Spleen (tissue), 11 donors: ENCODE data around the gene RAB3B. TPM values are rescaled to one million over a fixed set of nuclear protein-coding genes. Genes with fewer than 3 reads are reported as not detected.

ENCODE experiments used
- DNase-seq: peaks from one replicate; pipeline ENCODE4 v3.0.0-alpha.2; 2020
- H3K27ac ChIP-seq, 8 donors: fragments of 200-600 bp; sonication (generic) in 7 of 8; 1 replicate in 4 of 8; 2 replicates in 4 of 8; pipeline versions ENCODE4 v1.5.0 to v1.8.0; 2016 to 2021; ENCODE audit warnings: inconsistent platforms in 4 of 8, mild to moderate bottlenecking in 4 of 8, moderate library complexity in 1 of 8
- H3K27me3 ChIP-seq, 7 donors: fragments of 200-600 bp; sonication (generic) in 6 of 7; replicated peaks in 1 of 7; 1 replicate in 4 of 7; 2 replicates in 3 of 7; pipeline versions ENCODE4 v1.5.0 to v1.8.0; 2016 to 2021; ENCODE audit warnings: inconsistent platforms in 3 of 7, mild to moderate bottlenecking in 1 of 7
- H3K36me3 ChIP-seq, 6 donors: fragments of 200-600 bp; sonication (generic) in 5 of 6; 1 replicate in 4 of 6; 2 replicates in 2 of 6; pipeline versions ENCODE4 v1.5.0 to v1.8.0; 2016 to 2021; ENCODE audit warnings: inconsistent platforms in 2 of 6
- H3K4me1 ChIP-seq, 6 donors: fragments of 200-600 bp; sonication (generic) in 5 of 6; 1 replicate in 3 of 6; 2 replicates in 3 of 6; pipeline versions ENCODE4 v1.5.0 to v1.8.0; 2016 to 2021; ENCODE audit warnings: inconsistent platforms in 3 of 6
- H3K4me3 ChIP-seq, 8 donors: fragments of 200-600 bp; sonication (generic) in 7 of 8; 1 replicate in 4 of 8; 2 replicates in 4 of 8; pipeline versions ENCODE4 v1.5.0 to v1.8.0; 2016 to 2021; ENCODE audit warnings: inconsistent platforms in 4 of 8, mild to moderate bottlenecking in 4 of 8, moderate library complexity in 2 of 8
- H3K9me3 ChIP-seq, 8 donors: fragments of 200-600 bp; sonication (generic) in 7 of 8; 1 replicate in 4 of 8; 2 replicates in 4 of 8; pipeline versions ENCODE4 v1.5.0 to v1.8.0; 2016 to 2021; ENCODE audit warnings: inconsistent platforms in 4 of 8
- POLR2A ChIP-seq, 3 donors: fragments of 450-650 bp; IDR thresholded peaks; one replicate each; pipeline ENCODE4 v1.5.1; 2017; ENCODE audit warnings: antibody characterized with exemption in 3 of 3, mild to moderate bottlenecking in 1 of 3
- POLR2AphosphoS5 ChIP-seq, 3 donors: sonication (generic); formaldehyde crosslinking; IDR thresholded peaks; one replicate each; pipeline ENCODE4 v1.5.1; 2017; ENCODE audit warnings: antibody characterized with exemption in 3 of 3
- WGBS, 5 donors: extraction: QIAGEN DNeasy Blood & Tissue Kit in 3 of 5; methylation state at CpG; one replicate each; pipeline versions ENCODE4 v1.1.5 to v1.1.7; 2013 to 2018; 5-methylcytosine and 5-hydroxymethylcytosine counted together
- intact Hi-C: fragments of 100-400 bp; cut with DNase I; formaldehyde crosslinking; loops from one replicate; pipeline ENCODE4 v1.15.0; 2023; ENCODE audit warnings: low total_unique reads
- polyA plus RNA-seq, 3 donors: library from polyadenylated mRNA; stranded (reverse); fragments of 200-250 nt; gene quantifications; one replicate each; pipeline ENCODE4 v1.2.1, GENCODE V29; 2013
- total RNA-seq, 7 donors: library from RNA; depleted of rRNA in 3 of 7; stranded (reverse); fragments of >200 nt in 3 of 7; fragmentation: NEBNext Ultra II Directional in 4 of 7; extraction: Animal tissue kit (Norgen Biotek cat#: 25700) in 4 of 7; gene quantifications; one replicate each; pipeline versions ENCODE4 v1.1.0 to v1.2.1, GENCODE V29; 2016 to 2021
- TF ChIP-seq, protein P1 (sequence below), 11 experiments: fragments of 200-600 bp in 7 of 11; fragments of 450-650 bp in 4 of 11; sonication (generic) in 4 of 11; IDR thresholded peaks in 8 of 11; conservative IDR thresholded peaks in 3 of 11; 1 replicate in 7 of 11; 2 replicates in 4 of 11; pipeline versions ENCODE4 v1.4.0 to v1.8.0; 2016 to 2021; ENCODE audit warnings: antibody characterized with exemption in 11 of 11, inconsistent platforms in 4 of 11, mild to moderate bottlenecking in 1 of 11
- donor health status: healthy with polysubstance abuse.
- donor health status: DM: no; HTN: no; CAD: no; lungs with moderate emphysema.
- donor health status: DM: no; HTN: no; CAD: no.
- donor health status: Bipolar disorder and iron deficiency.
- donor health status: healthy.
- donor health status: DM: no; HTN: no; CAD: no.
- donor health status: DM: yes; HTN: yes; CAD: no.

Gene RAB3B
- total and polyA plus RNA-seq, 10 donors, result 0.02 to 0.32 (median 0.13) TPM; not detected in 2

DNA sequence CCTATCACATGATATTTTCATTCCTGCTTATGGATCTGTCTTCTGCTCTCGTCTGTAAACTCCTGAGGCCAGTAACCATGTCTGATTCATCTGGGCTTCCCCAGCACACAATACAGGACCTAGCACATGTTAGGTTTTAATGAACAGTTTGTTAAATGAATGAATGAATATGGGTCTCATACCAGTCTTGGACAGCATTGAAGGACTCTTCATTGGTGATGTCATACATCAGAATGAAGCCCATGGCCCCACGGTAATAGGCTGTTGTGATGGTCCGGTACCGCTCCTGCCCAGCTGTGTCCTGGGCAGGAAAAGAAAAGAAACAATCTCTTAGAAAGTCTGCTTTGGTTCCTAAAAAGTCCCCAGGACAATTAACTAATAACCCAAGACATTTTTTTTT lies 53.4 kb downstream of the RAB3B start:
- Histone ChIP-seq H3K27me3 (no peaks in the 10 kb centered on the region), H3K4me3 (no peak overlapping the region), H3K9me3 (peaks cover 0 to 21% (median 16%) of the 10 kb centered on the region in 8 donors), H3K4me1 (no peaks in the 10 kb centered on the region), H3K36me3 (no peaks in the 10 kb centered on the region), H3K27ac (no peak overlapping the region)
- TF ChIP-seq, protein P1, sequence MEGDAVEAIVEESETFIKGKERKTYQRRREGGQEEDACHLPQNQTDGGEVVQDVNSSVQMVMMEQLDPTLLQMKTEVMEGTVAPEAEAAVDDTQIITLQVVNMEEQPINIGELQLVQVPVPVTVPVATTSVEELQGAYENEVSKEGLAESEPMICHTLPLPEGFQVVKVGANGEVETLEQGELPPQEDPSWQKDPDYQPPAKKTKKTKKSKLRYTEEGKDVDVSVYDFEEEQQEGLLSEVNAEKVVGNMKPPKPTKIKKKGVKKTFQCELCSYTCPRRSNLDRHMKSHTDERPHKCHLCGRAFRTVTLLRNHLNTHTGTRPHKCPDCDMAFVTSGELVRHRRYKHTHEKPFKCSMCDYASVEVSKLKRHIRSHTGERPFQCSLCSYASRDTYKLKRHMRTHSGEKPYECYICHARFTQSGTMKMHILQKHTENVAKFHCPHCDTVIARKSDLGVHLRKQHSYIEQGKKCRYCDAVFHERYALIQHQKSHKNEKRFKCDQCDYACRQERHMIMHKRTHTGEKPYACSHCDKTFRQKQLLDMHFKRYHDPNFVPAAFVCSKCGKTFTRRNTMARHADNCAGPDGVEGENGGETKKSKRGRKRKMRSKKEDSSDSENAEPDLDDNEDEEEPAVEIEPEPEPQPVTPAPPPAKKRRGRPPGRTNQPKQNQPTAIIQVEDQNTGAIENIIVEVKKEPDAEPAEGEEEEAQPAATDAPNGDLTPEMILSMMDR (IDR thresholded peaks at IDR 0.05 in 8 of 11, conservative IDR thresholded peaks at IDR 0.05 in 3 of 11), result no peak
- no peak for TF ChIP-seq POLR2A (IDR thresholded peaks at IDR 0.05)
- TF ChIP-seq POLR2AphosphoS5 (IDR thresholded peaks at IDR 0.05), result no peak
- intact Hi-C loops, result no loop called here
- WGBS, 5 donors, result 85 to 94% (median 90%) methylated on average over 4 of the region's 4 CpGs
- no peak for DNase-seq

DNA sequence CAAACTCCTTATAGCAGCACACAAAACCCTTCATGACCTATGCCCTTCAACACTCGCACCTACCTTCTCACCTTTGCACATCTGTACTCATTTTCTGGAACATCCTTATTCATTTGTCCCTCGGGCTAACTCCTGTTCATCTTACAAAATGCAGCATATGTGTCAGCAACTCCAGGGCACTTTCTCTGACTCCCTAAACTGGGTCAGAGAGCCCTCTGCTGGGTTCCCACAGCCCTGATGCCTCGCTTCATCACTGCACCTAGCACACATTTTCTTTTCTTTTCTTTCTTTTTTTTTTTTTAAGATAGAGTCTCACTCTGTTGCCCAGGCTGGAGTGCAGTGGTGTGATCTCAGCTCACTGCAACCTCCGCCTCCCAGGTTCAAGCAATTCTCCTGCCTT lies 54.0 kb downstream of the RAB3B start:
- no peak for DNase-seq
- peaks cover 0 to 15% (median 10%) of the 10 kb centered on the region in 8 donors for H3K9me3 ChIP-seq
- H3K27me3 ChIP-seq, result no peaks in the 10 kb centered on the region
- intact Hi-C loops, result no loop called here
- no peak for TF ChIP-seq POLR2A (IDR thresholded peaks at IDR 0.05)
- no peak for TF ChIP-seq POLR2AphosphoS5 (IDR thresholded peaks at IDR 0.05)
- TF ChIP-seq, protein P1 (IDR thresholded peaks at IDR 0.05 in 8 of 11, conservative IDR thresholded peaks at IDR 0.05 in 3 of 11), result no peak
- H3K36me3 ChIP-seq, result no peaks in the 10 kb centered on the region
- H3K27ac ChIP-seq, result no peak overlapping the region
- H3K4me3 ChIP-seq, result no peak overlapping the region
- WGBS, 5 donors, result 82 to 93% (median 86%) methylated on average over 4 of the region's 4 CpGs
- H3K4me1 ChIP-seq, result no peaks in the 10 kb centered on the region

DNA sequence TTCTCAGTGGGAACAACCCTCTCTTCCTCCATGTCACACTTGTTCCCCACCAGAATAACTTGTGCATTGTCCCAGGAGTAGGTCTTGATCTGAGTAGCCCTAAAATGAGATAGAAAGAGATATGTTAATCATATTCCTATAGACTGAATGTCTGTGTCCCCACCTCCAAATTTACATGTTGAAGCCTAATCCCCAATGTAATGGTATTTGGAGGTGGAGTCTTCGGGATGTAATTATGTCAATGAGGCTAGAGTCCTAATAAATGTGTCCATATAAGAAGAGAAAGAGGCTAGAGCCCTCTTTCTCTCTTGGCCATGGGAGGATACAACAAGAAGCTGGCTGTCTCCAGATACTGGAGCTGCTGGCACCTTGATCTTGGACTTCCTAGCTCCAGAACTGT lies 57.2 kb downstream of the RAB3B start:
- no peaks in the 10 kb centered on the region for H3K9me3 ChIP-seq
- no peak for DNase-seq
- intact Hi-C loops, result no loop called here
- 91 to 96% (median 92%) methylated on average over 1 of the region's 1 CpG for WGBS, 5 donors
- no peak overlapping the region for H3K4me3 ChIP-seq
- TF ChIP-seq, protein P1 (IDR thresholded peaks at IDR 0.05 in 8 of 11, conservative IDR thresholded peaks at IDR 0.05 in 3 of 11), result no peak
- TF ChIP-seq POLR2AphosphoS5 (IDR thresholded peaks at IDR 0.05) (no peak), POLR2A (IDR thresholded peaks at IDR 0.05) (no peak)
- H3K36me3 ChIP-seq, result no peaks in the 10 kb centered on the region
- no peaks in the 10 kb centered on the region for H3K4me1 ChIP-seq
- peaks cover 0 to 4% (median 0%) of the 10 kb centered on the region in 7 donors for H3K27me3 ChIP-seq
- no peak overlapping the region for H3K27ac ChIP-seq

DNA sequence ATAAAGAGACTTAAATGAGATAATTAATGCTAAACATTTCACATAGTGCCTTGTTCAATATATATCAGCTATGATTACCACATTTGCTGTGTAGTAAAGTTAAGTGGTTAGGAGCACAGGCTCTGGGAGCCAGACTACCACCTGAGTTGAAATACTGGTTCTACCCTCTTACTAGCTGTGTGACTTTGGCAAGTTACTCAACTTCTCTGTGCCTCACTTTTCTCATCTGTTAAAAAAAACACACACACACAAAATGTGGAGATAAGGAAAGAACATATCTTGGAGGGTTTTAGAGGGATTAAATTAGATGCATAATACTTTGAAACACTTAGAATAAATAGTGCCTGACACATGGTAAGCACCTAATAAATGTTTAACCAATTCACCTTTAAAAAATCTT lies 60.2 kb downstream of the RAB3B start:
- Histone ChIP-seq H3K4me3 (no peak overlapping the region), H3K4me1 (no peaks in the 10 kb centered on the region), H3K27me3 (peaks cover 0 to 12% (median 0%) of the 10 kb centered on the region in 7 donors), H3K9me3 (no peaks in the 10 kb centered on the region), H3K36me3 (no peaks in the 10 kb centered on the region), H3K27ac (no peak overlapping the region)
- no peak for TF ChIP-seq POLR2A (IDR thresholded peaks at IDR 0.05)
- TF ChIP-seq POLR2AphosphoS5 (IDR thresholded peaks at IDR 0.05), result no peak
- TF ChIP-seq, protein P1 (IDR thresholded peaks at IDR 0.05 in 8 of 11, conservative IDR thresholded peaks at IDR 0.05 in 3 of 11), result no peak
- DNase-seq, result no peak
- intact Hi-C loops, result no loop called here
